HCT116 (cell line): ENCODE results near the gene ALX3. TPM values are rescaled to one million over a fixed set of nuclear protein-coding genes. Genes with fewer than 3 reads are reported as not detected.

Experiments
- ATAC-seq: fragments of 200-7000 bp; cut with Tn5 transposase; 2 replicates; pipeline ENCODE4 v1.9.1; 2020; ENCODE audit warnings: mild to moderate bottlenecking, moderate library complexity
- BruUV-seq: library from RNA; stranded (reverse); fragments of 400-500 nt; replicated peaks from 2 replicates; lab custom pipeline; 2021; lab: Mats Ljungman, UMichigan
- CTCF ChIA-PET: fragments of 300-600 bp; sonication (Branson Sonifier 250); formaldehyde crosslinking; loops from one replicate; lab custom pipeline; 2021; ENCODE audit warnings: antibody characterized with exemption; lab: Charles Lee
- POLR2A ChIA-PET: fragments of 300-600, 350-600 bp; sonication (Branson Sonifier 250); formaldehyde crosslinking; loops from one replicate; lab custom pipeline; 2021; ENCODE audit warnings: antibody characterized with exemption; lab: Charles Lee
- RAD21 ChIA-PET, 2 experiments: fragments of 300-600 bp; sonication (Branson Sonifier 250); formaldehyde crosslinking; loops; one replicate each; lab custom pipeline; 2023; ENCODE audit warnings: low total read pairs in 2 of 2; ENCODE audit not compliant: uncharacterized antibody in 2 of 2, unreplicated experiment in 2 of 2, low non-redundant PET in 1 of 2; lab: Charles Lee
- DNase-seq: peaks from one replicate; pipeline ENCODE4 v3.0.0-alpha.2; 2010; ENCODE audit warnings: low read depth, low spot score
- H2AFZ ChIP-seq: fragments of 200-600 bp; shearing (Covaris generic), sonication (generic); 2 replicates; pipeline ENCODE4 v1.6.1; 2017; ENCODE audit warnings: low read depth, mixed run types, mixed read lengths, antibody characterized with exemption, low read length; ENCODE audit not compliant: poor library complexity, severe bottlenecking
- H3K27ac ChIP-seq: 2 replicates; pipeline ENCODE4 v1.5.1; 2012; ENCODE audit warnings: low read depth, low read length
- H3K27me3 ChIP-seq: fragments of 200-600 bp; sonication (generic); 2 replicates; pipeline ENCODE4 v1.6.1; 2016; ENCODE audit warnings: mixed run types, low read length, mixed read lengths; ENCODE audit not compliant: insufficient read depth
- H3K36me3 ChIP-seq, 2 experiments: fragments of 200-500 bp in 1 of 2; fragments of 200-600 bp in 1 of 2; sonication (Bioruptor generic) in 1 of 2; sonication (generic) in 1 of 2; 2 replicates each; pipeline versions ENCODE4 v1.5.1 to v1.6.1; 2014 to 2016; ENCODE audit warnings: low read length in 2 of 2, inconsistent platforms in 1 of 2, mixed read lengths in 1 of 2, mixed run types in 1 of 2; ENCODE audit not compliant: insufficient read depth in 2 of 2, control insufficient read depth in 1 of 2
- H3K4me1 ChIP-seq, 2 experiments: fragments of 200-600 bp in 1 of 2; sonication (generic) in 1 of 2; 2 replicates each; pipeline versions ENCODE4 v1.5.1 to v1.6.1; 2012 to 2017; ENCODE audit warnings: low read length in 2 of 2, inconsistent platforms in 1 of 2, mild to moderate bottlenecking in 1 of 2, mixed read lengths in 1 of 2, mixed run types in 1 of 2, moderate library complexity in 1 of 2; ENCODE audit not compliant: insufficient read depth in 2 of 2, control insufficient read depth in 1 of 2
- H3K4me2 ChIP-seq: fragments of 200-600 bp; sonication (generic); 2 replicates; pipeline ENCODE4 v1.6.1; 2017; ENCODE audit warnings: mixed run types, low read length, mixed read lengths
- H3K4me3 ChIP-seq, 2 experiments: fragments of 200-600 bp in 1 of 2; sonication (generic) in 1 of 2; replicated peaks in 1 of 2; 2 replicates each; pipeline ENCODE4 v1.5.1; 2011 to 2016; ENCODE audit warnings: low read length in 2 of 2, control low read depth in 1 of 2, low read depth in 1 of 2, mild to moderate bottlenecking in 1 of 2, mixed read lengths in 1 of 2, mixed run types in 1 of 2
- H3K79me2 ChIP-seq: fragments of 200-600 bp; sonication (generic); 2 replicates; pipeline ENCODE4 v1.6.1; 2017; ENCODE audit warnings: mild to moderate bottlenecking, mixed run types, low read length, moderate library complexity, mixed read lengths; ENCODE audit not compliant: insufficient read depth
- H3K9ac ChIP-seq: fragments of 200-600 bp; sonication (generic); 2 replicates; pipeline ENCODE4 v1.6.1; 2016; ENCODE audit warnings: low read length, mixed read lengths
- H3K9me2 ChIP-seq: fragments of 200-600 bp; sonication (generic), shearing (Covaris generic); 2 replicates; pipeline ENCODE4 v1.6.1; 2017; ENCODE audit warnings: mixed run types, mild to moderate bottlenecking, moderate library complexity; ENCODE audit not compliant: insufficient read depth
- H3K9me3 ChIP-seq, 2 experiments: fragments of 200-500 bp in 1 of 2; fragments of 200-600 bp in 1 of 2; sonication (Bioruptor generic) in 1 of 2; sonication (generic) in 1 of 2; 2 replicates each; pipeline ENCODE4 v1.6.1; 2014 to 2017; ENCODE audit warnings: low read length in 2 of 2, mixed read lengths in 2 of 2, inconsistent platforms in 1 of 2, low read depth in 1 of 2, mild to moderate bottlenecking in 1 of 2, mixed run types in 1 of 2, moderate library complexity in 1 of 2; ENCODE audit not compliant: control insufficient read depth in 1 of 2, insufficient read depth in 1 of 2
- H4K20me1 ChIP-seq: fragments of 200-600 bp; sonication (generic), shearing (Covaris generic); 2 replicates; pipeline ENCODE4 v1.6.1; 2017; ENCODE audit warnings: mixed run types, mild to moderate bottlenecking, moderate library complexity; ENCODE audit not compliant: insufficient read depth
- MAX ChIP-seq: IDR thresholded peaks from 2 replicates; pipeline ENCODE4 v1.6.1; 2012
- RAD21 ChIP-seq: IDR thresholded peaks from 2 replicates; pipeline ENCODE4 v1.6.1; 2012; ENCODE audit warnings: low read depth, mild to moderate bottlenecking
- SP1 ChIP-seq: IDR thresholded peaks from 2 replicates; pipeline ENCODE4 v1.6.1; 2012; ENCODE audit warnings: low read depth
- ZBTB33 ChIP-seq: IDR thresholded peaks from 2 replicates; pipeline ENCODE4 v1.6.1; 2011; ENCODE audit warnings: mild to moderate bottlenecking, low read length, moderate library complexity; ENCODE audit not compliant: insufficient replicate concordance; ENCODE audit errors: extremely low read depth
- ZNF274 ChIP-seq: fragments of 200-500 bp; sonication (Bioruptor generic); IDR thresholded peaks from 2 replicates; pipeline ENCODE4 v1.6.1; 2014; ENCODE audit warnings: mild to moderate bottlenecking, low read depth, low read length, inconsistent platforms
- intact Hi-C: fragments of 100-400 bp; cut with micrococcal nuclease; formaldehyde crosslinking; loops from 2 replicates; pipeline ENCODE4 v1.10.0; 2022
- total RNA-seq: library from RNA; stranded (reverse); gene quantifications from one replicate; pipeline ENCODE4 v1.2.1, GENCODE V29; 2021; ENCODE audit not compliant: unreplicated experiment
- TF ChIP-seq, protein P1 (sequence below), 3 experiments: fragments of 200-600 bp in 1 of 3; sonication (generic) in 1 of 3; IDR thresholded peaks in 2 of 3; conservative IDR thresholded peaks in 1 of 3; 2 replicates each; pipeline ENCODE4 v1.5.1; 2012 to 2017; ENCODE audit warnings: low read depth in 2 of 3, low read length in 2 of 3, antibody characterized with exemption in 1 of 3, borderline replicate concordance in 1 of 3, control low read depth in 1 of 3, mild to moderate bottlenecking in 1 of 3, mixed read lengths in 1 of 3, mixed run types in 1 of 3, moderate library complexity in 1 of 3; ENCODE audit not compliant: insufficient read depth in 1 of 3

Gene ALX3
- total RNA-seq, 1 experiment from 2014 or later: not detected

DNA sequence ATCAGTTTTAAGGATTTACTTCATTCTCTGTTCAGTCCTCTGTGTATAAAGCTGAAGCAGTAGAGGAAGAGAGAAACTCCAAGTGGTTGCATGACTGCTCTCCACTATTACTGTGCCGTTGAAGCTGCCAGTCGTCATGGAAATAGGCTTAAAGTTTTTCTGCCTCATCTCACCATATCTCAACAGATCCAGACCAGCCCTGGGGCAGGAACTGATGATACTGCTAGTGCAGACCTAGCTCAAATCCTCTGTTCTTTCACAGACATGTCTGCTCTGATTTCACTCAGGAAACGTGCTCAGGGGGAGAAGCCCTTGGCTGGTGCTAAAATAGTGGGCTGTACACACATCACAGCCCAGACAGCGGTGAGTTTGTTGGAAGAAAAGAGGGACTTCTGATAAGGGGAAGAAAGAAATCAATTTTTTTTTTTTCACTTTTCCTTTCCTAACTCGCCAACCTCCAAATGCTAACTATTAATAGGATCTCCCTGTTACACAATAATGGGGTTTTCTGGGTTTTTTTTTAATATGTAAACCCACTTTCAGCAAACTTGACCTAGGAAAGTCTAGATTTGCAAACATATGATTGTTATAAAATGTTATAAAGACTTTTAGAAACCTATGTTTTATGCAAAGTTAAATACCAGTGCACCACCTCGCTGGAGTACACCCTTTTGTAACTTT lies 58.2 kb downstream of the ALX3 start:
- ChIA-PET POLR2A (no interaction called here), CTCF (interaction anchor here (1.0 to 2.8 kb wide), 5 partner anchors 8 to 372 kb away, joined by 3 to 10 read pairs (median 4); partner anchors contain the start of gene AHCYL1), RAD21 (interaction anchor here (0.7 to 1.3 kb wide), 3 partner anchors 28 to 31 kb away, joined by 4 to 5 read pairs (median 4); partner anchors contain the start of gene AHCYL1 (in 2 of the 2))
- H4K20me1 ChIP-seq: 0 out of 2 replicates have a peak, but pooled peaks cover 5% of the 10 kb centered on the region
- DNase-seq (no peak), ATAC-seq (no peak)
- no peak overlapping the region for H3K9ac ChIP-seq
- no peak overlapping the region for H3K27ac ChIP-seq
- H3K9me3 ChIP-seq: no peaks in the 10 kb centered on the region
- intact Hi-C loops: no loop called here
- no peaks in the 10 kb centered on the region for H3K9me2 ChIP-seq
- H3K79me2 ChIP-seq: peaks cover 4% of the 10 kb centered on the region
- no peak for TF ChIP-seq ZNF274
- no peak for TF ChIP-seq SP1
- no peak for TF ChIP-seq MAX
- no peak overlapping the region for H3K4me3 ChIP-seq
- H3K4me2 ChIP-seq: no peak overlapping the region
- H2AFZ ChIP-seq: no peak overlapping the region
- peaks cover 64 to 67% of the 10 kb centered on the region in 2 experiments for H3K36me3 ChIP-seq
- no TSS peak for BruUV-seq
- no peaks in the 10 kb centered on the region for H3K27me3 ChIP-seq
- no peaks in the 10 kb centered on the region for H3K4me1 ChIP-seq

DNA sequence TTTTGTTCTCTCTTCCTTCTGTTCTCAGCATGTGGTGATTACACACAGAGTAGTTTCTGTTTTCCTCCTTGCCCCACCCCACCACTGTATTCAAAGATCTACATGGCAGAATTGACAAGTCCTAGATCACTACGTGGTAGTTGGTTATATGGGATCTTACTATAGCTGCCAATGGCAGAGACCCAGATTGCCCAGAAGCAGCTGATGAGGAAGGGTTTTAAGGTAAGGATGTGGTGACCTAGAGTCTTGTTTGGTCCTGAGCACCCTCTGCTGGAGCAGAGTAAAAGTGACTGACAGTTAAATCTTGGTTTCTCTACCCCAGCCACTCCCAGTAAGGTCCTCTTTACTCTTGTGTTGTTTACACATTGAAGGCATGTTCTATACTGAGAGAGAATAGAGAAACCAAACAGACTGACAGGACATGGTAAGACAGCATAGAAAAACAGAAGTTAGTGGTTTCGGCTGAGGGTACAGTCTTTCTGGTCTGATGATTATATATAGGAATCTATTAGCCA lies 58.9 kb downstream of the ALX3 start:
- CTCF ChIA-PET: interaction anchor here (1.0 to 2.8 kb wide), 6 partner anchors 9 to 371 kb away, joined by 3 to 10 read pairs (median 4); partner anchors contain the start of gene AHCYL1
- no TSS peak for BruUV-seq
- no peak overlapping the region for H3K9ac ChIP-seq
- TF ChIP-seq ZBTB33 (no peak), RAD21 (peak; percentile 69)
- TF ChIP-seq, protein P1, sequence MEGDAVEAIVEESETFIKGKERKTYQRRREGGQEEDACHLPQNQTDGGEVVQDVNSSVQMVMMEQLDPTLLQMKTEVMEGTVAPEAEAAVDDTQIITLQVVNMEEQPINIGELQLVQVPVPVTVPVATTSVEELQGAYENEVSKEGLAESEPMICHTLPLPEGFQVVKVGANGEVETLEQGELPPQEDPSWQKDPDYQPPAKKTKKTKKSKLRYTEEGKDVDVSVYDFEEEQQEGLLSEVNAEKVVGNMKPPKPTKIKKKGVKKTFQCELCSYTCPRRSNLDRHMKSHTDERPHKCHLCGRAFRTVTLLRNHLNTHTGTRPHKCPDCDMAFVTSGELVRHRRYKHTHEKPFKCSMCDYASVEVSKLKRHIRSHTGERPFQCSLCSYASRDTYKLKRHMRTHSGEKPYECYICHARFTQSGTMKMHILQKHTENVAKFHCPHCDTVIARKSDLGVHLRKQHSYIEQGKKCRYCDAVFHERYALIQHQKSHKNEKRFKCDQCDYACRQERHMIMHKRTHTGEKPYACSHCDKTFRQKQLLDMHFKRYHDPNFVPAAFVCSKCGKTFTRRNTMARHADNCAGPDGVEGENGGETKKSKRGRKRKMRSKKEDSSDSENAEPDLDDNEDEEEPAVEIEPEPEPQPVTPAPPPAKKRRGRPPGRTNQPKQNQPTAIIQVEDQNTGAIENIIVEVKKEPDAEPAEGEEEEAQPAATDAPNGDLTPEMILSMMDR (IDR thresholded peaks at IDR 0.05 in 2 of 3, conservative IDR thresholded peaks at IDR 0.05 in 1 of 3; ENCODE audit: borderline replicate concordance in 1 of 3, insufficient read depth in 1 of 3, low read depth in 2 of 3, low read length in 2 of 3): peak; percentile 31 to 66 (median 55); a peak in 5 of 6 replicates
- H3K4me3 ChIP-seq: no peak overlapping the region
- RAD21 ChIA-PET: interaction anchor here (0.7 to 1.3 kb wide), 3 partner anchors 27 to 30 kb away, joined by 4 to 5 read pairs (median 4); partner anchors contain the start of gene AHCYL1 (in 2 of the 2)
- H3K9me3 ChIP-seq: no peaks in the 10 kb centered on the region
- H3K9me2 ChIP-seq: no peaks in the 10 kb centered on the region
- H3K4me1 ChIP-seq: no peaks in the 10 kb centered on the region
- ATAC-seq (peak; percentile 98), DNase-seq (peak; percentile 39)
- intact Hi-C loops: loop anchor here (1.0 kb wide), 2 partner anchors 27 to 234 kb away; partner anchors contain the start of gene AHCYL1
- 0 out of 2 replicates have a peak, but pooled peaks cover 5% of the 10 kb centered on the region for H4K20me1 ChIP-seq
- POLR2A ChIA-PET: no interaction called here
- no peaks in the 10 kb centered on the region for H3K27me3 ChIP-seq
- H3K79me2 ChIP-seq: peaks cover 11% of the 10 kb centered on the region
- no peak overlapping the region for H2AFZ ChIP-seq
- no peak overlapping the region for H3K4me2 ChIP-seq
- H3K27ac ChIP-seq: no peak overlapping the region
- peaks cover 59 to 60% of the 10 kb centered on the region in 2 experiments for H3K36me3 ChIP-seq
